Measurements from ENCODE around the gene SLC26A3. TPM values are rescaled to one million over a fixed set of nuclear protein-coding genes. Genes with fewer than 3 reads are reported as not detected.

SLC26A3 gene
- total and polyA plus RNA-seq, 4 donors, result under 0.01 to 0.49 (median 0.14) TPM

- Histone ChIP-seq H3K4me1 (ENCODE audit: control insufficient read depth in 4 of 4, insufficient read depth in 4 of 4, low read length in 3 of 4) (peaks cover 0 to 2% (median 0%) of the 10 kb centered on the region in 4 donors), H3K4me3 (ENCODE audit: low read depth in 1 of 3, low read length in 3 of 3) (no peak overlapping the region), H3K9ac (ENCODE audit: low read depth in 1 of 2, low read length in 2 of 2) (no peak overlapping the region), H3K27ac (ENCODE audit: low read depth in 1 of 2, low read length in 2 of 2) (no peak overlapping the region), H3K27me3 (ENCODE audit: control insufficient read depth in 4 of 4, insufficient read depth in 4 of 4, low read length in 3 of 4) (no peaks in the 10 kb centered on the region), H3K9me3 (ENCODE audit: control insufficient read depth in 4 of 4, low read length in 3 of 4) (peaks cover 0 to 2% (median 0%) of the 10 kb centered on the region in 4 donors), H3K36me3 (ENCODE audit: control insufficient read depth in 4 of 4, insufficient read depth in 3 of 4, low read depth in 1 of 4, low read length in 3 of 4) (no peaks in the 10 kb centered on the region)
- WGBS, result 85% methylated on average over 2 of the region's 2 CpGs
- TF ChIP-seq CTCF (IDR thresholded peaks at IDR 0.05; ENCODE audit: low read depth, low read length, missing input control) (no peak), RXRA (IDR thresholded peaks at IDR 0.05) (no peak), HNF4G (IDR thresholded peaks at IDR 0.05) (no peak), YY1 (IDR thresholded peaks at IDR 0.05) (no peak), SP1 (IDR thresholded peaks at IDR 0.05) (no peak), FOXA1 (IDR thresholded peaks at IDR 0.05) (no peak), HNF4A (conservative IDR thresholded peaks at IDR 0.05) (no peak)
- no peak for DNase-seq (ENCODE audit: low spot score)
These were observed 24.5 kb upstream of the SLC26A3 start for GRCh38 chr7:107827501-107827900.

GRCh38 chr7:107826451-107826850, 23.4 kb upstream of the SLC26A3 start:
- H3K27me3 ChIP-seq (ENCODE audit: control insufficient read depth in 4 of 4, insufficient read depth in 4 of 4, low read length in 3 of 4), result no peaks in the 10 kb centered on the region
- no peaks in the 10 kb centered on the region for H3K36me3 ChIP-seq (ENCODE audit: control insufficient read depth in 4 of 4, insufficient read depth in 3 of 4, low read depth in 1 of 4, low read length in 3 of 4)
- peaks cover 0 to 2% (median 0%) of the 10 kb centered on the region in 4 donors for H3K9me3 ChIP-seq (ENCODE audit: control insufficient read depth in 4 of 4, low read length in 3 of 4)
- no peak overlapping the region for H3K27ac ChIP-seq (ENCODE audit: low read depth in 1 of 2, low read length in 2 of 2)
- 93% methylated on average over 2 of the region's 2 CpGs for WGBS
- H3K9ac ChIP-seq (ENCODE audit: low read depth in 1 of 2, low read length in 2 of 2), result no peak overlapping the region
- peaks cover 0 to 2% (median 0%) of the 10 kb centered on the region in 4 donors for H3K4me1 ChIP-seq (ENCODE audit: control insufficient read depth in 4 of 4, insufficient read depth in 4 of 4, low read length in 3 of 4)
- TF ChIP-seq YY1 (IDR thresholded peaks at IDR 0.05) (no peak), MAX (IDR thresholded peaks at IDR 0.05) (no peak), JUND (IDR thresholded peaks at IDR 0.05) (no peak), CTCF (IDR thresholded peaks at IDR 0.05; ENCODE audit: low read depth, low read length, missing input control) (no peak), REST (IDR thresholded peaks at IDR 0.05) (no peak), FOXA2 (IDR thresholded peaks at IDR 0.05) (no peak), SP1 (IDR thresholded peaks at IDR 0.05) (no peak), HNF4A (conservative IDR thresholded peaks at IDR 0.05) (no peak), ZBTB33 (IDR thresholded peaks at IDR 0.05) (no peak), EGR1 (IDR thresholded peaks at IDR 0.05; ENCODE audit: low read depth in 2 of 2) (no peak), HNF4G (IDR thresholded peaks at IDR 0.05) (no peak), GABPA (IDR thresholded peaks at IDR 0.05 in 1 of 2, conservative IDR thresholded peaks at IDR 0.05 in 1 of 2) (no peak), RAD21 (IDR thresholded peaks at IDR 0.05) (no peak), ATF3 (IDR thresholded peaks at IDR 0.05) (no peak), NR2F2 (IDR thresholded peaks at IDR 0.05) (no peak), TAF1 (conservative IDR thresholded peaks at IDR 0.05) (no peak), FOXA1 (IDR thresholded peaks at IDR 0.05) (no peak)
- no peak overlapping the region for H3K4me3 ChIP-seq (ENCODE audit: low read depth in 1 of 3, low read length in 3 of 3)
- DNase-seq (ENCODE audit: low spot score), result no peak
